WERI-Rb-1 (cell line): ENCODE results near the gene KRT1.

Experiments
- DNase-seq: peaks from one replicate; pipeline ENCODE4 v3.0.0-alpha.2; 2020
- H3K27ac ChIP-seq: fragments of 250-450 bp; sonication (Bioruptor Pico); 2 replicates; pipeline ENCODE4 v1.5.1; 2020; ENCODE audit warnings: mild to moderate bottlenecking, moderate library complexity
- H3K27me3 ChIP-seq: fragments of 250-450 bp; sonication (Bioruptor Pico); 2 replicates; pipeline ENCODE4 v1.5.1; 2021; ENCODE audit warnings: mild to moderate bottlenecking, low read depth, moderate library complexity; ENCODE audit not compliant: insufficient read depth, severe bottlenecking
- H3K36me3 ChIP-seq: fragments of 250-450 bp; sonication (Bioruptor Pico); 2 replicates; pipeline ENCODE4 v1.5.1; 2020; ENCODE audit warnings: mild to moderate bottlenecking, moderate library complexity
- H3K4me3 ChIP-seq: 2 replicates; pipeline ENCODE4 v1.5.1; 2011; ENCODE audit warnings: low read depth, mild to moderate bottlenecking, control low read depth, low read length
- H3K9me3 ChIP-seq: fragments of 250-450 bp; sonication (Bioruptor Pico); 2 replicates; pipeline ENCODE4 v1.5.1; 2021; ENCODE audit warnings: mild to moderate bottlenecking, moderate library complexity; ENCODE audit not compliant: severe bottlenecking
- TF ChIP-seq, protein P1 (sequence below): IDR thresholded peaks from 2 replicates; pipeline ENCODE4 v1.5.1; 2011; ENCODE audit warnings: low read depth, mild to moderate bottlenecking, control low read depth, inconsistent platforms, low read length

KRT1 gene

DNA sequence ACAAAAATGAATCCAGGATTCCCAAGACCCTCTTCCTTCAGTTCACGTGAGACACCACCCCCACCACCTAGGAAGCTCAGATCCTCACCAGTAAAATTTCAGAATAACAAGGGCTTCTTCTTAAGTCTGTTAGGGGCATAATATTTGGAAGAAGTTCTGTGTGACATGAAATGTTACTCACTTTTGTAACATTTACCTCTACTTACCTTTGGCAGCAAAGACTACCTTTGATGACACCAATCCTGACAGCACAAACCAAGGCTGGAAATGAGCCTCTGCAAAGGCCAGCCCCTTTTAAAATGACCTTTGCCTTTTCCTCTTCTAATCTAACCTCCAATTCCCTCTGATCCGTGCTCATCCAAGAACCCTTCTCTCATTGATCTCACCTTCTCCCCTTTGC lies 42.5 kb upstream of the KRT1 start:
- Histone ChIP-seq H3K36me3 (no peaks in the 10 kb centered on the region), H3K4me3 (no peak overlapping the region), H3K9me3 (no peaks in the 10 kb centered on the region), H3K27me3 (peaks cover 84% of the 10 kb centered on the region), H3K27ac (no peak overlapping the region)
- TF ChIP-seq, protein P1, sequence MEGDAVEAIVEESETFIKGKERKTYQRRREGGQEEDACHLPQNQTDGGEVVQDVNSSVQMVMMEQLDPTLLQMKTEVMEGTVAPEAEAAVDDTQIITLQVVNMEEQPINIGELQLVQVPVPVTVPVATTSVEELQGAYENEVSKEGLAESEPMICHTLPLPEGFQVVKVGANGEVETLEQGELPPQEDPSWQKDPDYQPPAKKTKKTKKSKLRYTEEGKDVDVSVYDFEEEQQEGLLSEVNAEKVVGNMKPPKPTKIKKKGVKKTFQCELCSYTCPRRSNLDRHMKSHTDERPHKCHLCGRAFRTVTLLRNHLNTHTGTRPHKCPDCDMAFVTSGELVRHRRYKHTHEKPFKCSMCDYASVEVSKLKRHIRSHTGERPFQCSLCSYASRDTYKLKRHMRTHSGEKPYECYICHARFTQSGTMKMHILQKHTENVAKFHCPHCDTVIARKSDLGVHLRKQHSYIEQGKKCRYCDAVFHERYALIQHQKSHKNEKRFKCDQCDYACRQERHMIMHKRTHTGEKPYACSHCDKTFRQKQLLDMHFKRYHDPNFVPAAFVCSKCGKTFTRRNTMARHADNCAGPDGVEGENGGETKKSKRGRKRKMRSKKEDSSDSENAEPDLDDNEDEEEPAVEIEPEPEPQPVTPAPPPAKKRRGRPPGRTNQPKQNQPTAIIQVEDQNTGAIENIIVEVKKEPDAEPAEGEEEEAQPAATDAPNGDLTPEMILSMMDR = no peak
- DNase-seq = no peak

DNA sequence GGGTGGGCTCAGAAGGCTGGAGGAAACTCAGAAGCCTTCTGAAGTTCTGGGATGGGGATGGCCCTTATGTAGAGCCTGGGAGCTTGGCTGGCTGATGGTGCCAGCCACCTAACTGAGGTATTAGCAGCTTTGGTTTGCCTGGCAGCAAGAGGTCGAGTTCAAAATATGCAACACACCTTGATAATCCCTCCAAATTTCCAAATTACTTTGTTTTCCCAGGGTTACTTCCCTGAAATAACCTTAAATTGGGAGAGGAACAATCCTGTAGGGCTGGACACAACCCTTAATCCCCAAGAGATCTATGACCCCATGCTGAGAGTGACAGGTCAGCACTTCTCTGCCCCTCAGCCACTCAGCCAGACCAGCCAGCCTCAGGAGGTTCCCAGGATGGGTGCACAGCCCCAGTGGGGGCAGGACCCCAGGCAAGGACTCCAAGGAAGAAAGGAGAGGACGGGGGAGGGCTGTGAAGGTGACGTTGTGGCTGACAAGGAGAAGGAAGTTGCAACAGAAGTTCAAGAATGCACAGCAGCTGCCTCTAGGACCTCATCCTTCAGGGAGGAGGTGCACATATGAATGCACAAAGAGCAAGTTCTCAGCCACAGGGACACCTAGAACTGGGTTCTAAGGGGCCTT lies 41.7 kb upstream of the KRT1 start:
- DNase-seq = no peak
- Histone ChIP-seq H3K27me3 (peaks cover 85% of the 10 kb centered on the region), H3K36me3 (no peaks in the 10 kb centered on the region), H3K9me3 (no peaks in the 10 kb centered on the region), H3K4me3 (no peak overlapping the region), H3K27ac (no peak overlapping the region)
- TF ChIP-seq, protein P1 = no peak

- TF ChIP-seq, protein P1 = no peak
- H3K36me3 ChIP-seq = no peaks in the 10 kb centered on the region
- H3K9me3 ChIP-seq = no peaks in the 10 kb centered on the region
- no peak overlapping the region for H3K4me3 ChIP-seq
- DNase-seq = no peak
- H3K27me3 ChIP-seq = peaks cover 85% of the 10 kb centered on the region
- H3K27ac ChIP-seq = no peak overlapping the region
These were observed 40.2 kb upstream of the KRT1 start for GRCh38 chr12:52720365-52720886.

DNA sequence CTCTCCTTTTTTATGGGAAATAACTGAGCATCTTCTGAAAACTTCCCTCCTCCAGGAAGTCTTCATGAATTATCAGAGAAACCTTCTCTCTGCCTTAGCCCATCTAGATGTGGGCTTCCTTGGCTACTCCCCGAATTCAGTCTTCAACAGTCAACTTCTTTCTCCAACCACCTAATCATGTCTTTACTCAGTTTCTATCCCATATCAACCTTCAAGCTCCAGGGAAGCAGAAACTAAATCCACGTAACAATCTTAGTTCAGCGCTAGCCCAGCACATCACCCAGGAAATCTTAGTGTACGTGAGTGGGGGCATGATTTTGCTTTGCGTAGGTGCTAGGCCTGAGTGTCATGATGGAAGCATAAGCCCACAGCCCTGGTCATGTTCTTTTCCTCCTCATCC lies 35.9 kb upstream of the KRT1 start:
- H3K27ac ChIP-seq = no peak overlapping the region
- TF ChIP-seq, protein P1 = no peak
- H3K4me3 ChIP-seq = no peak overlapping the region
- no peak for DNase-seq
- H3K27me3 ChIP-seq = peaks cover 85% of the 10 kb centered on the region
- H3K9me3 ChIP-seq = peaks cover 5% of the 10 kb centered on the region
- no peaks in the 10 kb centered on the region for H3K36me3 ChIP-seq

- no peaks in the 10 kb centered on the region for H3K36me3 ChIP-seq
- H3K27me3 ChIP-seq = peaks cover 84% of the 10 kb centered on the region
- H3K4me3 ChIP-seq = no peak overlapping the region
- TF ChIP-seq, protein P1 = peak; percentile 66
- H3K9me3 ChIP-seq = peaks cover 5% of the 10 kb centered on the region
- H3K27ac ChIP-seq = no peak overlapping the region
- peak; percentile 17 for DNase-seq
These were observed 35.2 kb upstream of the KRT1 start for GRCh38 chr12:52715416-52715815.

DNA sequence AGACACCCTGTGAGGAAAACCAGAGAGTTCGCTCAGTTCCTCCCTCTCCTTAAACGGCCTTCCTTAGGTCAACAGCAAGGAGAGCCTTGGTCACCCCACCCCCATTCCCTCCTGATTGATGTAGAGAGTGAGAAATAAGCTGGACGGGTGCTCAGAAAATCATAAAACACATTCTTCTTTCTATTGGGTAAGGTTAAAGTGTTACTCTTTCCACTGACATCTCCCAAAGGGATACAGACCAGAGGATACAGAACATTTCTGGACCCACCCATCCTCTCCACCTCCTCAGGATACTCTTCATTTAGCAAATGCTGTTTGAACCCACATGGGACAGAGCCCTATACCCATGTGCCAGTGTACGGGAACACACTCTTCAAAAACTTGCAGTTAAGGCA lies 34.7 kb upstream of the KRT1 start:
- no peak overlapping the region for H3K27ac ChIP-seq
- TF ChIP-seq, protein P1 = no peak
- peaks cover 87% of the 10 kb centered on the region for H3K27me3 ChIP-seq
- DNase-seq = no peak
- H3K4me3 ChIP-seq = no peak overlapping the region
- no peaks in the 10 kb centered on the region for H3K36me3 ChIP-seq
- peaks cover 5% of the 10 kb centered on the region for H3K9me3 ChIP-seq
